Measurements from ENCODE around the gene SERGEF. TPM values are rescaled to one million over a fixed set of nuclear protein-coding genes. Genes with fewer than 3 reads are reported as not detected.
A peak's percentile ranks its signal among the peaks of the same experiment; 100 is the strongest.

The SERGEF gene
- total and polyA plus RNA-seq, 2 of the 13 experiments (the other 11 are each of a cell fraction or from before 2014, with no cell fraction given) = 54.5 to 114 TPM

- TF ChIP-seq ZNF772 (CRISPR knock-in tag; IDR thresholded peaks at IDR 0.05) (peak; percentile 97), GZF1 (CRISPR knock-in tag; IDR thresholded peaks at IDR 0.05) (no peak), ZNF577 (CRISPR knock-in tag; IDR thresholded peaks at IDR 0.05; ENCODE audit: borderline replicate concordance, low read depth) (no peak), RFX5 (IDR thresholded peaks at IDR 0.05; ENCODE audit: low read depth, low read length) (no peak), ZNF878 (CRISPR knock-in tag; IDR thresholded peaks at IDR 0.05) (peak; percentile 95), ZNF34 (CRISPR knock-in tag; IDR thresholded peaks at IDR 0.05; ENCODE audit: borderline replicate concordance) (peak; percentile 91), ZNF775 (CRISPR knock-in tag; IDR thresholded peaks at IDR 0.05; ENCODE audit: borderline replicate concordance) (no peak), ZNF251 (CRISPR knock-in tag; IDR thresholded peaks at IDR 0.05) (no peak), HOMEZ (CRISPR knock-in tag; IDR thresholded peaks at IDR 0.05; ENCODE audit: low read depth) (peak; percentile 80; the same call in 1 of the 2 replicates), NFATC3 (CRISPR knock-in tag; IDR thresholded peaks at IDR 0.05) (no peak), SMARCE1 (IDR thresholded peaks at IDR 0.05; ENCODE audit: borderline replicate concordance) (no peak), MIER2 (CRISPR knock-in tag; IDR thresholded peaks at IDR 0.05) (peak; percentile 90), ZNF17 (CRISPR knock-in tag; IDR thresholded peaks at IDR 0.05) (0 out of 2 replicates have a peak, but pooled peaks have one; percentile 65), ZNF343 (CRISPR knock-in tag; IDR thresholded peaks at IDR 0.05) (peak; percentile 84), BCLAF1 (IDR thresholded peaks at IDR 0.05) (no peak), ARID2 (CRISPR knock-in tag; IDR thresholded peaks at IDR 0.05; ENCODE audit: borderline replicate concordance) (no peak)
- TF ChIP-seq, protein P1, sequence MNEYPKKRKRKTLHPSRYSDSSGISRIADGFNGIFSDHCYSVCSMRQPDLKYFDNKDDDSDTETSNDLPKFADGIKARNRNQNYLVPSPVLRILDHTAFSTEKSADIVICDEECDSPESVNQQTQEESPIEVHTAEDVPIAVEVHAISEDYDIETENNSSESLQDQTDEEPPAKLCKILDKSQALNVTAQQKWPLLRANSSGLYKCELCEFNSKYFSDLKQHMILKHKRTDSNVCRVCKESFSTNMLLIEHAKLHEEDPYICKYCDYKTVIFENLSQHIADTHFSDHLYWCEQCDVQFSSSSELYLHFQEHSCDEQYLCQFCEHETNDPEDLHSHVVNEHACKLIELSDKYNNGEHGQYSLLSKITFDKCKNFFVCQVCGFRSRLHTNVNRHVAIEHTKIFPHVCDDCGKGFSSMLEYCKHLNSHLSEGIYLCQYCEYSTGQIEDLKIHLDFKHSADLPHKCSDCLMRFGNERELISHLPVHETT (CRISPR knock-in tag; conservative IDR thresholded peaks at IDR 0.05) = 0 out of 2 replicates have a peak, but pooled peaks have one; percentile 52
- TF ChIP-seq, protein P2, sequence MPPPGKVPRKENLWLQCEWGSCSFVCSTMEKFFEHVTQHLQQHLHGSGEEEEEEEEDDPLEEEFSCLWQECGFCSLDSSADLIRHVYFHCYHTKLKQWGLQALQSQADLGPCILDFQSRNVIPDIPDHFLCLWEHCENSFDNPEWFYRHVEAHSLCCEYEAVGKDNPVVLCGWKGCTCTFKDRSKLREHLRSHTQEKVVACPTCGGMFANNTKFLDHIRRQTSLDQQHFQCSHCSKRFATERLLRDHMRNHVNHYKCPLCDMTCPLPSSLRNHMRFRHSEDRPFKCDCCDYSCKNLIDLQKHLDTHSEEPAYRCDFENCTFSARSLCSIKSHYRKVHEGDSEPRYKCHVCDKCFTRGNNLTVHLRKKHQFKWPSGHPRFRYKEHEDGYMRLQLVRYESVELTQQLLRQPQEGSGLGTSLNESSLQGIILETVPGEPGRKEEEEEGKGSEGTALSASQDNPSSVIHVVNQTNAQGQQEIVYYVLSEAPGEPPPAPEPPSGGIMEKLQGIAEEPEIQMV (CRISPR knock-in tag; IDR thresholded peaks at IDR 0.05; ENCODE audit: low read depth) = peak; percentile 85
Observed at GRCh38 chr11:17770048-17770652, 242.7 kb downstream of the SERGEF start (continued).
